GM21526 (cell line): ENCODE results near the gene PILRA.
"Not testable (repeated sequence)": the region's sequence is repeated elsewhere in the genome, so short reads cannot be mapped to it uniquely, and the experiment has no call there.

Experiments used
- ATAC-seq: cut with Tn5 transposase; IDR thresholded peaks from one replicate; pipeline ENCODE4 v1.9.1; 2021; ENCODE audit warnings: moderate library complexity; ENCODE audit not compliant: unreplicated experiment, low FRiP score

The PILRA gene

GRCh38 chr7:100373261-100373831 is at the start of gene PILRA:
Gene PILRA, plus strand, starts transcription at chr7:100373487. Its CDS starts 170 bp downstream, at chr7:100373657.
- ATAC-seq: no peak

GRCh38 chr7:100324194-100324593 is 49.1 kb upstream of the PILRA start:
- ATAC-seq: not testable (repeated sequence)

- not testable (repeated sequence) for ATAC-seq
Measured at GRCh38 chr7:100325671-100326070, 47.6 kb upstream of the PILRA start.

GRCh38 chr7:100326914-100327313 is 46.4 kb upstream of the PILRA start:
- not testable (repeated sequence) for ATAC-seq

GRCh38 chr7:100335566-100336466 is 37.5 kb upstream of the PILRA start:
- ATAC-seq: peak; percentile 85

GRCh38 chr7:100338083-100338696 is 35.1 kb upstream of the PILRA start:
- not testable (repeated sequence) for ATAC-seq

GRCh38 chr7:100341286-100341685 is 32.0 kb upstream of the PILRA start:
- not testable (repeated sequence) for ATAC-seq

- ATAC-seq: no peak
Measured at GRCh38 chr7:100342765-100343164, 30.5 kb upstream of the PILRA start.

GRCh38 chr7:100344124-100344559 is 29.1 kb upstream of the PILRA start:
- peak; percentile 11 for ATAC-seq

- peak; percentile 54 for ATAC-seq
Measured at GRCh38 chr7:100344560-100345287, 28.6 kb upstream of the PILRA start.

GRCh38 chr7:100345288-100345672 is 28.0 kb upstream of the PILRA start:
- peak; percentile 11 for ATAC-seq

GRCh38 chr7:100346921-100347320 is 26.4 kb upstream of the PILRA start:
- no peak for ATAC-seq

- no peak for ATAC-seq
Measured at GRCh38 chr7:100348805-100349204, 24.5 kb upstream of the PILRA start.

GRCh38 chr7:100349757-100350156 is 23.5 kb upstream of the PILRA start:
- no peak for ATAC-seq

- ATAC-seq: no peak
Measured at GRCh38 chr7:100351657-100352058, 21.6 kb upstream of the PILRA start.

GRCh38 chr7:100352230-100352781 is 21.0 kb upstream of the PILRA start:
- ATAC-seq: not testable (repeated sequence)

GRCh38 chr7:100352984-100353684 is 20.2 kb upstream of the PILRA start:
- ATAC-seq: no peak

- ATAC-seq: no peak
Measured at GRCh38 chr7:100353685-100354330, 19.5 kb upstream of the PILRA start.

- ATAC-seq: no peak
Measured at GRCh38 chr7:100356416-100357068, 16.7 kb upstream of the PILRA start.
